Panc1 (cell line): ENCODE measurements around the gene ZNF516. TPM values are rescaled to one million over a fixed set of nuclear protein-coding genes. Genes with fewer than 3 reads are reported as not detected.

Source experiments
- ATAC-seq: fragments of 200-7000 bp; cut with Tn5 transposase; 2 replicates; pipeline ENCODE4 v1.9.1; 2020; ENCODE audit warnings: mild to moderate bottlenecking, moderate library complexity
- BruUV-seq: library from RNA; stranded (reverse); fragments of 400-500 nt; replicated peaks from 2 replicates; lab custom pipeline; 2021; lab: Mats Ljungman, UMichigan
- CTCF ChIA-PET: fragments of 300-600 bp; sonication (Branson Sonifier 250); formaldehyde crosslinking; loops from one replicate; lab custom pipeline; 2022; ENCODE audit warnings: antibody characterized with exemption; lab: Charles Lee
- POLR2A ChIA-PET: fragments of 300-600 bp; sonication (Branson Sonifier 250); formaldehyde crosslinking; loops from one replicate; lab custom pipeline; 2022; ENCODE audit warnings: antibody characterized with exemption; lab: Charles Lee
- DNase-seq: peaks from one replicate; pipeline ENCODE4 v3.0.0-alpha.2; 2010; ENCODE audit warnings: low read depth, low spot score
- H3K27ac ChIP-seq: 2 replicates; pipeline ENCODE4 v1.5.1; 2011; ENCODE audit warnings: mild to moderate bottlenecking, low read length, inconsistent platforms
- H3K27me3 ChIP-seq: fragments of 200-500 bp; sonication (Bioruptor generic); 2 replicates; pipeline ENCODE4 v1.6.0; 2014; ENCODE audit warnings: low read length, inconsistent platforms; ENCODE audit not compliant: control insufficient read depth, insufficient read depth
- H3K36me3 ChIP-seq: fragments of 200-500 bp; sonication (Bioruptor generic); 2 replicates; pipeline ENCODE4 v1.5.1; 2014; ENCODE audit warnings: inconsistent platforms, mild to moderate bottlenecking, low read length, moderate library complexity; ENCODE audit not compliant: control insufficient read depth, insufficient read depth
- H3K4me1 ChIP-seq: 2 replicates; pipeline ENCODE4 v1.5.1; 2011; ENCODE audit warnings: inconsistent platforms, mild to moderate bottlenecking, low read length, moderate library complexity; ENCODE audit not compliant: control insufficient read depth, insufficient read depth
- H3K4me3 ChIP-seq, 2 experiments: 2 replicates each; pipeline ENCODE4 v1.5.1; 2011 to 2012; ENCODE audit warnings: low read depth in 2 of 2, low read length in 2 of 2, mild to moderate bottlenecking in 2 of 2, inconsistent platforms in 1 of 2, moderate library complexity in 1 of 2
- H3K9me3 ChIP-seq: fragments of 200-500 bp; sonication (Bioruptor generic); 2 replicates; pipeline ENCODE4 v1.5.1; 2014; ENCODE audit warnings: low read depth, mild to moderate bottlenecking, inconsistent platforms, low read length, moderate library complexity; ENCODE audit not compliant: control insufficient read depth, insufficient read depth
- CTCF ChIP-seq: fragments of 450-650 bp; IDR thresholded peaks from 2 replicates; pipeline ENCODE4 v1.5.1; 2017; ENCODE audit warnings: mild to moderate bottlenecking
- POLR2AphosphoS5 ChIP-seq: IDR thresholded peaks from 2 replicates; pipeline ENCODE4 v1.6.1; 2012; ENCODE audit warnings: mild to moderate bottlenecking, low read depth, low read length, moderate library complexity
- SIN3A ChIP-seq: IDR thresholded peaks from 2 replicates; pipeline ENCODE4 v1.6.1; 2012; ENCODE audit warnings: low read depth, mild to moderate bottlenecking, low read length, moderate library complexity, borderline replicate concordance; ENCODE audit not compliant: insufficient read depth
- TCF7L2 ChIP-seq: IDR thresholded peaks from 2 replicates; pipeline ENCODE4 v1.6.1; 2011; ENCODE audit warnings: mild to moderate bottlenecking, low read depth, low read length, inconsistent platforms
- in situ Hi-C: cut with HindIII; loops from 2 replicates; pipeline ENCODE4 v1.10.0; 2016; ENCODE audit warnings: low sequenced_read_pairs, low pct_unique_long_range_greater_than_20kb
- intact Hi-C: fragments of 100-400 bp; cut with micrococcal nuclease; formaldehyde crosslinking; loops from one replicate; pipeline ENCODE4 v1.10.0; 2022; ENCODE audit not compliant: unreplicated experiment
- total RNA-seq: library from RNA; stranded (reverse); gene quantifications from one replicate; pipeline ENCODE4 v1.2.1, GENCODE V29; 2021; ENCODE audit not compliant: unreplicated experiment
- TF ChIP-seq, protein P1 (sequence below), 2 experiments: IDR thresholded peaks; 2 replicates each; pipeline ENCODE4 v1.6.1; 2011 to 2012; ENCODE audit warnings: low read depth in 2 of 2, control low read depth in 1 of 2, low read length in 1 of 2, mild to moderate bottlenecking in 1 of 2, moderate library complexity in 1 of 2; ENCODE audit not compliant: insufficient read depth in 1 of 2

ZNF516 gene
- total RNA-seq, 1 experiment from 2014 or later, result 28.6 TPM

GRCh38 chr18:76410660-76411417, 84.2 kb downstream of the ZNF516 start:
- no peak for ATAC-seq
- intact Hi-C loops, result no loop called here
- no peak overlapping the region for H3K4me3 ChIP-seq
- TF ChIP-seq CTCF, result no peak
- TF ChIP-seq, protein P1, sequence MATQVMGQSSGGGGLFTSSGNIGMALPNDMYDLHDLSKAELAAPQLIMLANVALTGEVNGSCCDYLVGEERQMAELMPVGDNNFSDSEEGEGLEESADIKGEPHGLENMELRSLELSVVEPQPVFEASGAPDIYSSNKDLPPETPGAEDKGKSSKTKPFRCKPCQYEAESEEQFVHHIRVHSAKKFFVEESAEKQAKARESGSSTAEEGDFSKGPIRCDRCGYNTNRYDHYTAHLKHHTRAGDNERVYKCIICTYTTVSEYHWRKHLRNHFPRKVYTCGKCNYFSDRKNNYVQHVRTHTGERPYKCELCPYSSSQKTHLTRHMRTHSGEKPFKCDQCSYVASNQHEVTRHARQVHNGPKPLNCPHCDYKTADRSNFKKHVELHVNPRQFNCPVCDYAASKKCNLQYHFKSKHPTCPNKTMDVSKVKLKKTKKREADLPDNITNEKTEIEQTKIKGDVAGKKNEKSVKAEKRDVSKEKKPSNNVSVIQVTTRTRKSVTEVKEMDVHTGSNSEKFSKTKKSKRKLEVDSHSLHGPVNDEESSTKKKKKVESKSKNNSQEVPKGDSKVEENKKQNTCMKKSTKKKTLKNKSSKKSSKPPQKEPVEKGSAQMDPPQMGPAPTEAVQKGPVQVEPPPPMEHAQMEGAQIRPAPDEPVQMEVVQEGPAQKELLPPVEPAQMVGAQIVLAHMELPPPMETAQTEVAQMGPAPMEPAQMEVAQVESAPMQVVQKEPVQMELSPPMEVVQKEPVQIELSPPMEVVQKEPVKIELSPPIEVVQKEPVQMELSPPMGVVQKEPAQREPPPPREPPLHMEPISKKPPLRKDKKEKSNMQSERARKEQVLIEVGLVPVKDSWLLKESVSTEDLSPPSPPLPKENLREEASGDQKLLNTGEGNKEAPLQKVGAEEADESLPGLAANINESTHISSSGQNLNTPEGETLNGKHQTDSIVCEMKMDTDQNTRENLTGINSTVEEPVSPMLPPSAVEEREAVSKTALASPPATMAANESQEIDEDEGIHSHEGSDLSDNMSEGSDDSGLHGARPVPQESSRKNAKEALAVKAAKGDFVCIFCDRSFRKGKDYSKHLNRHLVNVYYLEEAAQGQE (IDR thresholded peaks at IDR 0.05; ENCODE audit: insufficient read depth in 1 of 2, low read depth in 2 of 2, low read length in 1 of 2), result no peak
- no peak for TF ChIP-seq POLR2AphosphoS5
- no peak for TF ChIP-seq SIN3A
- TF ChIP-seq TCF7L2, result no peak
- H3K36me3 ChIP-seq, result no peaks in the 10 kb centered on the region
- DNase-seq, result no peak
- POLR2A ChIA-PET, result no interaction called here
- H3K27me3 ChIP-seq, result no peaks in the 10 kb centered on the region
- no TSS peak for BruUV-seq
- CTCF ChIA-PET, result no interaction called here
- H3K27ac ChIP-seq, result no peak overlapping the region
- no peaks in the 10 kb centered on the region for H3K4me1 ChIP-seq
- no peaks in the 10 kb centered on the region for H3K9me3 ChIP-seq
- in situ Hi-C loops, result no loop called here

DNA sequence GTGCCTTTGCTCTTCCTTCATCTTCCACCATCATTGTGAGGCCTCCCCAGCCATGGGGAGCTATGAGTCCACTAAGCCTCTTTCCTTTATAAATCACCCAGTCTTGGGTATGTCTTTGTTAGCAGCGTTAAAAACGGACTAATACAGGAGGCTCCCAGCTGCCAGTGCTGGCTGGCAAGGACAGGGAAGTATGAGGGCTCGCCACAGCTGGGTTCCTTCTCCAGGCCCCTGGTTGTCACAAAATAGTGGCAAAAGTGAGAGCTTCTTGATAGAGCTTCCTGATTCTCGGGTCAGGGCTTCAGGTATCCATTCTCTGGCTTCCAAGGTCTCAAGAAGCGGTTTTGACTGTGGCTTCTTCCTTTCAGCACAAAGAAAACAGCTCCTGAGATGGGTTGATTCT, 85.0 kb downstream of the ZNF516 start:
- CTCF ChIA-PET, result no interaction called here
- in situ Hi-C loops, result no loop called here
- POLR2A ChIA-PET, result no interaction called here

More for the DNA sequence above, 85.0 kb downstream of the ZNF516 start:
- intact Hi-C loops, result no loop called here
- DNase-seq (no peak), ATAC-seq (no peak)
- Histone ChIP-seq H3K27ac (no peak overlapping the region), H3K27me3 (no peaks in the 10 kb centered on the region), H3K9me3 (no peaks in the 10 kb centered on the region), H3K36me3 (no peaks in the 10 kb centered on the region), H3K4me3 (no peak overlapping the region), H3K4me1 (no peaks in the 10 kb centered on the region)
- TF ChIP-seq TCF7L2, result no peak
- TF ChIP-seq POLR2AphosphoS5, result no peak
- TF ChIP-seq SIN3A, result no peak
- TF ChIP-seq, protein P1 (IDR thresholded peaks at IDR 0.05; ENCODE audit: insufficient read depth in 1 of 2, low read depth in 2 of 2, low read length in 1 of 2), result no peak
- TF ChIP-seq CTCF, result no peak
- BruUV-seq, result no TSS peak
